Activated CD8-positive, alpha-beta T cell treated with anti-CD3 and anti-CD28 coated beads for 36 hours (primary cell): ENCODE results near the gene FADS6. TPM values are rescaled to one million over a fixed set of nuclear protein-coding genes. Genes with fewer than 3 reads are reported as not detected.

ENCODE experiments used
- ATAC-seq: fragments of 200-7000 bp; cut with Tn5 transposase; one replicate; pipeline ENCODE4 v1.10.0; 2021; ENCODE audit warnings: mild to moderate bottlenecking, moderate library complexity
- CTCF ChIA-PET: fragments of 350-600 bp; sonication (Branson Sonifier 250); formaldehyde crosslinking; loops from one replicate; lab custom pipeline; 2021; ENCODE audit warnings: antibody characterized with exemption; lab: Charles Lee
- POLR2A ChIA-PET: fragments of 350-600 bp; sonication (Branson Sonifier 250); formaldehyde crosslinking; loops from one replicate; lab custom pipeline; 2021; ENCODE audit warnings: antibody characterized with exemption; lab: Charles Lee
- DNase-seq: peaks from one replicate; pipeline ENCODE4 v3.0.0-alpha.2; 2020
- H3K27ac Mint-ChIP-seq: one replicate; pipeline ENCODE4 v1.8.0; 2021; ENCODE audit warnings: mild to moderate bottlenecking, mixed read lengths
- H3K27me3 Mint-ChIP-seq: one replicate; pipeline ENCODE4 v1.8.0; 2021; ENCODE audit warnings: mixed read lengths
- H3K36me3 Mint-ChIP-seq: one replicate; pipeline ENCODE4 v1.8.0; 2021; ENCODE audit warnings: low read depth, mixed read lengths
- H3K4me1 Mint-ChIP-seq: one replicate; pipeline ENCODE4 v1.8.0; 2021; ENCODE audit warnings: low read depth, mixed read lengths
- H3K4me3 Mint-ChIP-seq: one replicate; pipeline ENCODE4 v1.8.0; 2021; ENCODE audit warnings: mild to moderate bottlenecking, moderate library complexity, mixed read lengths
- H3K9me3 Mint-ChIP-seq: one replicate; pipeline ENCODE4 v1.8.0; 2021; ENCODE audit warnings: mixed read lengths
- CTCF ChIP-seq: fragments of 200-600 bp; IDR thresholded peaks from one replicate; pipeline ENCODE4 v1.8.0; 2022; ENCODE audit warnings: antibody characterized with exemption, mild to moderate bottlenecking
- intact Hi-C: fragments of 100-400 bp; cut with micrococcal nuclease; formaldehyde crosslinking; loops from one replicate; pipeline ENCODE4 v1.10.0; 2022
- total RNA-seq, 2 experiments: library from RNA; stranded (reverse); gene quantifications; one replicate each; pipeline ENCODE4 v1.2.3, GENCODE V29; 2021

Gene FADS6
- total RNA-seq, 2 experiments from 2014 or later, result not detected

- H3K4me1 Mint-ChIP-seq, result peaks cover 20% of the 10 kb centered on the region
- POLR2A ChIA-PET, result interaction anchor here (1.1 kb wide), 1 partner anchor 10 kb away, joined by 3 read pairs; no protein-coding TSS in a partner anchor
- DNase-seq (no peak), ATAC-seq (no peak)
- H3K27ac Mint-ChIP-seq, result no peak overlapping the region
- peaks cover 2% of the 10 kb centered on the region for H3K36me3 Mint-ChIP-seq
- TF ChIP-seq CTCF, result no peak
- peaks cover 14% of the 10 kb centered on the region for H3K27me3 Mint-ChIP-seq
- H3K4me3 Mint-ChIP-seq, result no peak overlapping the region
- CTCF ChIA-PET, result interaction anchor here (1.0 to 8.7 kb wide), 8 partner anchors 9 to 120 kb away, joined by 3 to 101 read pairs (median 6); partner anchors contain the start of genes FDXR and GRIN2C
- H3K9me3 Mint-ChIP-seq, result no peaks in the 10 kb centered on the region
- intact Hi-C loops, result no loop called here
These were observed 51.3 kb downstream of the FADS6 start for GRCh38 chr17:74842146-74842598.

- POLR2A ChIA-PET, result interaction anchor here (0.6 to 2.0 kb wide), 2 partner anchors 21 to 1931 kb away, joined by 3 to 5 read pairs; no protein-coding TSS in a partner anchor
- intact Hi-C loops, result no loop called here
These were observed 52.3 kb downstream of the FADS6 start for GRCh38 chr17:74840989-74841666.

GRCh38 chr17:74839990-74840852 is 53.2 kb downstream of the FADS6 start:
- peak; percentile 60 for ATAC-seq
- Mint-ChIP-seq H3K27ac (no peak overlapping the region), H3K27me3 (peaks cover 14% of the 10 kb centered on the region), H3K36me3 (peaks cover 13% of the 10 kb centered on the region), H3K9me3 (no peaks in the 10 kb centered on the region), H3K4me3 (no peak overlapping the region), H3K4me1 (peaks cover 20% of the 10 kb centered on the region)
- DNase-seq, result peak; percentile 52
- ChIA-PET POLR2A (interaction anchor here (0.6 to 2.0 kb wide), 4 partner anchors 22 to 253 kb away, joined by 3 to 5 read pairs (median 4); partner anchors contain the start of gene FDXR), CTCF (interaction anchor here (0.6 to 8.7 kb wide), 5 partner anchors 11 to 404 kb away, joined by 3 to 101 read pairs (median 3); partner anchors contain the start of gene GRIN2C)
- intact Hi-C loops, result no loop called here
- TF ChIP-seq CTCF, result no peak

More at GRCh38 chr17:74840989-74841666, 52.3 kb downstream of the FADS6 start:
- TF ChIP-seq CTCF, result no peak
- peaks cover 7% of the 10 kb centered on the region for H3K36me3 Mint-ChIP-seq
- DNase-seq, result no peak
- peaks cover 20% of the 10 kb centered on the region for H3K4me1 Mint-ChIP-seq
- H3K27ac Mint-ChIP-seq, result no peak overlapping the region
- CTCF ChIA-PET, result interaction anchor here (1.4 to 8.7 kb wide), 3 partner anchors 10 to 50 kb away, joined by 3 to 101 read pairs (median 29); partner anchors contain the start of gene GRIN2C
- ATAC-seq, result no peak
- no peaks in the 10 kb centered on the region for H3K9me3 Mint-ChIP-seq
- H3K27me3 Mint-ChIP-seq, result peaks cover 14% of the 10 kb centered on the region
- no peak overlapping the region for H3K4me3 Mint-ChIP-seq

GRCh38 chr17:74838274-74838673 is 55.2 kb downstream of the FADS6 start:
- CTCF ChIA-PET, result interaction anchor here (1.3 to 8.7 kb wide), 3 partner anchors 11 to 47 kb away, joined by 3 to 101 read pairs (median 29); partner anchors contain the start of gene GRIN2C

More at GRCh38 chr17:74838274-74838673, 55.2 kb downstream of the FADS6 start:
- Mint-ChIP-seq H3K36me3 (peaks cover 13% of the 10 kb centered on the region), H3K4me1 (peaks cover 20% of the 10 kb centered on the region), H3K27me3 (peaks cover 9% of the 10 kb centered on the region), H3K27ac (no peak overlapping the region), H3K4me3 (no peak overlapping the region), H3K9me3 (no peaks in the 10 kb centered on the region)
- DNase-seq (no peak), ATAC-seq (no peak)
- no peak for TF ChIP-seq CTCF
- intact Hi-C loops, result no loop called here
- POLR2A ChIA-PET, result interaction anchor here (0.9 kb wide), 1 partner anchor 8 kb away, joined by 3 read pairs; no protein-coding TSS in a partner anchor
